HL-60/S4 (cell line): ENCODE measurements around the gene U2AF2.

Experiments used
- in situ Hi-C: fragments of 300-500 bp; cut with MboI; formaldehyde crosslinking; loops from 2 replicates; pipeline ENCODE4 v1.14.3; 2022; ENCODE audit warnings: low sequenced_read_pairs

Gene U2AF2

DNA sequence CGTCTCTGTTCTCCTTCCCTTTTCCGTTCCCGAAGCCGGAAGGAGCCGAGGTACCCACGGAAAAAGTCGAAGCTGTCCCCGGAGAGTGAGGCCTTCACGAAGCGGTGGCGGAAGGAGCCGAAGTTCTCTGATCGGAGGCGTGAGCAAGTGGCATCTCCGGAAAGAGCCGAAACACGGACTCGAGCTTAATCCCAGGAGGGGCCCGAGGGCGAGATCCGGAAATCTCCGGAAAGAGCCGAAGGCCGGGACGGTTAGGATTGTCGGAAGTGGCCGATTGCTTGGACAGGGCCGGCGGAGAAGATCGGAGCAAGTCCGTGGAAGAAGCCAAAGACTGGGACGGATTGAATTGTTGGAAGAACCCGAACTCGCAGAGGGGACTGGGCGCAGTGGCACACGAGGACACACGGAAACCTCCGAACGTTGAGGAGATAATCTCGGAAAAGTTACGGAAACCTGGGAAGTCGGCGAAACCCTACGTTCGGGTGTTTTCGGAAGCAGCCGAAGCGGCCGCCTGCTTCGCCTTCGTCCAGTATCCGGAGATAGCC is 440 bp upstream of the U2AF2 start:
- in situ Hi-C loops = no loop called here

DNA sequence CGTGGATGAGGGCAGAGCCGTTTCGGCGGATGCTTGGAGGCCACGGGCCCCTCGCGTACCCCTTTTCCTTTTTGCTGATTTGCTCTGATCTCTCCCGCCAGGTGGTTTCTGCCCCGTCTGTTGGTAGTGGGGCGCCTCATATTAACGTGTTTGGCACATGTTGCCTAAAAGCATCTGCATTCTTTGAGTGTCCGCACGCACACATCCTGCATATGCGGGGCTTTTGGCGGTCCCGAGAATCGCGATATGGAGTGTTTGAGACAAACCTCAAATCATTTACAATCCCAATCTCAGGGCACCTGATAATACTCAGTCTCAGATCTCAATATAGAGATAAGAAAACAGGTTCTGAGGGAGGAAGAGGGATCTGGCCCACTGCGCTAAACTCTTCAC is 809 bp downstream of the U2AF2 start:
- in situ Hi-C loops = no loop called here

DNA sequence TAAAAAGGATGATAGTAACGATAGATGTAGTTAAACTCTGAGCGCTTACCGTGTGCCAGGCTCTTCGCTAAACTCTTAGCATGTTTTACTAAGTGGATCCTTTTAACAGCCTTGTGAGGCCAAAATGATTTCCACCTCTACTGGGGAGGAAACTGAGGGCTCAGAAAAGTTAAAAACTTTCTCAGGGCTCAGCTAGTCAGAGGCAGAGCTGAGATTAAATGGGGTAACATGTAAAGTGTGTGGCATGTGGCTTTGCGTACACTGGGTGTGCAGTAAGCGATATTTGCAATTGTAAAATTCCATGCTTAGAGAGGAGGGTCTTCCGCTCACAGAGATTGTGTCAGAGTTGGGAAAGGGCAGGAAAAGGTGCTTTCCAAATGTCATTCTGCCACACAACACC is 1.7 kb downstream of the U2AF2 start:
- in situ Hi-C loops = no loop called here

DNA sequence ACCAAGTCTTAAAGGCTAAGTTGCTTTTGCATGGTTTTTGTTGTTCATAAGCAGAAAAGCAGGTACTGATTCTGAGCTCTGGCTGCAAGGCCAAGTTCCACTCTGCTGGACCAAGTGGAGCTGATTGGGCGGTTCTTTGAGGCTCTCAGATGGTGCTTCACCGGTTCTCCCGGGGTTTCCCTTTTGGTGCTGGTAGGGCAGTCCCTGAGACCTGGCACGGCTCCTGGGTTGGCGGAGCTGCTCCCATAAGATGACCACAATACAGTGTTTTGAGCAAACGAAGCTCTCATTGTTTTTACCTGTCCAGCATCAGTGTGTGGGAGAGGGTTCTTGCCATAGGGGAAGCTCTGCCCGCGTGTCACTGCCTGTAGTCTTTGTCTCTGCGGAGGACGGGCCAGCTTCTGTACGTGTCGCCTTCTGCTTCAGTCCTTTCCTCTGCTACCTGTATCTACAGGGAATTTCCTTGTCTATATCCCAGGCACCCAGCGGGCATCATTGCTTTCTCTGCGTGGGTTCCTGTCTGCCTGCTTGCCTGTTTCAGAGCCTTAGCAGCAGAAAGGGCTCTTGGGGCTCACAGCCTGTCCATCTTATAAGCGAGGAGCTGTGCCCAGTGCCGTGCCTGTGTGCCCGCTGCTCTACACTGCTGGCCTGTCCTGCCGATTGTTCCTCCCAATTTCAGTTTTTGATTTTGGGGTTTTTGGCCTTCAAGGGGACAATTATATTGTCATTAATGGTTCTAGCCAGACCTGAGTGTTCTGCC is 2.3 kb downstream of the U2AF2 start:
- in situ Hi-C loops = no loop called here

DNA sequence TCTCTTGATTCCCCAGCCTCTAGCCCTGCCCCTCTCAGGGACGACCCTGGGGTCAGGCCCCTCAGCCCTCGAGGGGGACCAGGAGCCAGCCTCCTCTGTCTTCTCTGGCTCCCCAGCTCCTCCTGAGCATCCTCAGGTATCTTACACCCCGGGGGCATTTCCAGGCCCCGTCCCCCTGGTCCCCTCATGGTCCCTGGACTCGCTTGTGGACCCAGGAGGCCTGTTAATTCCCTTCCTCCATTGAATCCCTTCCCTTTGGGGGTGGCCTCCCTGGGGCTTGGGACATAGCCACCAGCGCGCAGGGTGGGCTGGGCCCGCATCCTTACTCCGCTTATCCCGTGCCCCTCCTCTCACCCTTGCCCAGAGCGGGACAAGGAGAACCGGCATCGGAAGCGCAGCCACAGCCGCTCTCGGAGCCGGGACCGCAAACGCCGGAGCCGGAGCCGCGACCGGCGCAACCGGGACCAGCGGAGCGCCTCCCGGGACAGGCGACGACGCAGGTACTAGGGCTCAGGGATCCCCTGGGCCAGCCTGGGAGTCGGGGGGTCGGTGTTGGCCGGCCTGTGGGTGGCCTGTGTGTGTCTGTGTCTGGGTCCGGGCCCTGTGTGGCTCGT is 4.1 kb downstream of the U2AF2 start:
- in situ Hi-C loops = no loop called here

DNA sequence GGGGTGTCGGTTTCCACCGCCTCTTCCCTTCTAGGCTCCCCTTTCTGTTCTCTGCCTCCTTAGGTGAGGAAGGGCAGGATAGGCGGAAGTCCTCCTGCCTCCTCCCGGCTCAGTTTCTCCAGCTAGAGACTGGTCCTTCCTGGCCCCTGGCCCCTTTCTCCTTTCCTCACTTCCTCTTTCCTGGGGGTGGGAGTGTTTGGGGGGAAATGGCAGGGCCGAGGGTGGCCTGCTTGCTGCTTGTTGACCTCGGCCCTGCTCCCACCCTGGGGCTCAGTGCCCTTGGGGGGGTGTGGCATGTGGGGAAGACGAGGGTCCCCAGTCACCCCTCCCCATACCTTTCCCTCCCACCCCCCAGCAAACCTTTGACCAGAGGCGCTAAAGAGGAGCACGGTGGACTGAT is 5.0 kb downstream of the U2AF2 start:
- in situ Hi-C loops = no loop called here

DNA sequence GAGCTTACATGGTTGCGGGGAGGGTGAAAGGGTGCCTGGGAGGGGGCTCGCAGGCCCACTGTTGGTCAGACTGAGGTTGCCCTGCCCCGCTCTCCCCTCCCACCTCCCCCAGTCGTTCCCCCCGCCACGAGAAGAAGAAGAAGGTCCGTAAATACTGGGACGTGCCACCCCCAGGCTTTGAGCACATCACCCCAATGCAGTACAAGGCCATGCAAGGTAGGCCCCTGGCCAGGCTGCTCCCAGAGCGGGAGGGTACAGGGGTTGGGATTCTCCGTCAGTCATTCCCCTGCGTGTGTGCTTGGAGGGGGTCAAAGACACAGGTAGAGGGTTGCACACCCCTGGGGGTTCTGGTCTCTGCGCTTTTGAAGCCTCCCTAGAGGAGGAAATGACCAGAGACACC is 5.6 kb downstream of the U2AF2 start:
- in situ Hi-C loops = no loop called here

DNA sequence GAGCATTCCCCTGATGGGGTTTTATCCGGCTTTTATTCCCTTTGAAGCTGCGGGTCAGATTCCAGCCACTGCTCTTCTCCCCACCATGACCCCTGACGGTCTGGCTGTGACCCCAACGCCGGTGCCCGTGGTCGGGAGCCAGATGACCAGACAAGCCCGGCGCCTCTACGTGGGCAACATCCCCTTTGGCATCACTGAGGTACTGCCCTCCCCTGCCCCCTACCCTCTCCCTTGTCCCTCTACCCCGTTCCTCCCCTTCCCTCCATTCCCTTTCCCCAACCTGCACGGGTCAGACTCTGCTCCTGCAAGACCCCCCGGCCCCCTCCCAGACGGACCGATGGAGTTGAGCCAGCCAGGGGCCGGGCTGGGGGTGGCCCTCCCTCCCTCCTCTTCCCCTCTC is 6.2 kb downstream of the U2AF2 start:
- in situ Hi-C loops = no loop called here

DNA sequence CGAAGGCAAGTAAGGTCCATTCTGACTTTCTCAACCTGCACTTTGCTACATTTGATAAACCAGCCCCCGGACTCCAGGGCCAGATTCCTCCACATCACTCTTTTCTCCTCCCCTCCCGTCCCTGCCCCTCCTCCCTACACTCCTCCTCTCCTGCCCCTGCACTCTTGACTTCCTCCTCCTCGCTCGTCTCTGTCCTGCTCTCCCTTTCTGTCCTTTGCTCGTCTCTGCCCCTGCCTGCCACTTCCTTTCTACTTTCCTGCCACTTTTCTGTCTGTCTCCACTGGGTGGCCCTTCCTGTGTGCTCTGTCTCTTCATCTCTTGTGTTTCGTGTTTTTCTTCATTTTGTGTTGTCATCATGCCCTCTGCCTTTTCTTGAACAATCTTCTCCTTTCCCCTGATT is 7.0 kb downstream of the U2AF2 start:
- in situ Hi-C loops = no loop called here

DNA sequence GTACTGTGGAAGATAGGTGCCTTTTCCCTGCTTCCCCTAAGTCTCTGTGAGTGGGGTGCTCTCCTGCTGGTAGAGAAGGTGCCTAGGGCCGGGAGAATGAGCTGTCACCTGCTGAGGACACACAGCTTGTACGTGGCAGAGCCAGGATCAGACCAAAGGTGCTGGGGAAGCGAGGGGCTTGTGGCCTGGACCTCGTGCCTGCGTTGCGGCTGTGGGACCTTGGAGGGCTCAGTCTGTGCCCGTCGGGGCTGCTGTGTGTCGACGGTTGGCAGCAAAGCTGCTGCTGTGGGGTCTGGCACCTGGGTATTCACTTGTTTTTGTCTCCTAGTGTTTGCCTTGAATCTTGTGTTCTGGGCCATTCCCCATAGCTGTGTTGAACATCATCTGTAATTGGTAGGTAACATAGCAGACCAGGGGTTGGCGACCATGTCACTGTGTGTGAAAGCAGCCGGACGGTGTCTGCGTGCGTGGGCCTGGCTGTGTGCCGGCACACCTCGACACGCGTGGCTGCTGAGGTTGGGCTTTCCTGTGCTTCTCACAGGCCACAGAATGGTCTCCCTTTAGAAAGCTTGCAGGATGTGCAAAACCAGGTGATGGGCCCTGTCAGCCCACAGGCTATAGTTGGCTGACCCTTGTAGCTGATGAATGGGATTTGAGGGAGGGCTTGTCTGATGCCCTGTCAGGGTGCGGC is 9.2 kb downstream of the U2AF2 start:
- in situ Hi-C loops = no loop called here

DNA sequence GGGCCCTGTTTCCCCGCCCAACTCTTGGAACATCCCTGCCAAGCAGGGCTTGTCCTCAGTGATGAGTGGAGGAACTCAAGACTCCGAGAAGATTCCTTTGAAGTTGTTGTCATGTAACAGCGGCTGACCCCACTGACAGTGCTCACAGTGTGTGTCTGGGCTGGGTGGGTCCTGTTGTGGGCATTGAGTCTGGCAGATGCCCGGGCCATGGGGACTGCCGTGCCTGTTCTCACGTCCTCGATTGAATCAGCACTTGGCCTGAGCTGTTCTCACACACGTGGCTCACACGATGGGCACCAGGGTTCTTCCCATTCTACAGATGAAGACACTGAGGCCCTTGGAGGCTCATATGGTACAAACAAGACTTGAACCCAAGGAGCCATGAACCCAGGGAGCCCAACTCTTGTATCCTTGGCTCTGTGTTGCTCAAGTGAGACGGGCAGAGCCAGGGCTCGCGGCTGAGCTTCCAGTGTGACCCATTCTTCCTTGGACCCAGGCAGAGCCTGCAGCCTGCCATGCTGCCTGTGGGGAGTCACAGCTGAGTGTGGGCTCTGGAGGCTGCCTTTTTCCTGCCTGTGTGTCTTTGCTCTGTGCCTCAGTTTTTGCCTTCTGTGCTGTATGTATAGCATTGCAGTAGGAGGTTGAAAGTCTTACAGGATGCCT is 11.6 kb downstream of the U2AF2 start:
- in situ Hi-C loops = no loop called here

DNA sequence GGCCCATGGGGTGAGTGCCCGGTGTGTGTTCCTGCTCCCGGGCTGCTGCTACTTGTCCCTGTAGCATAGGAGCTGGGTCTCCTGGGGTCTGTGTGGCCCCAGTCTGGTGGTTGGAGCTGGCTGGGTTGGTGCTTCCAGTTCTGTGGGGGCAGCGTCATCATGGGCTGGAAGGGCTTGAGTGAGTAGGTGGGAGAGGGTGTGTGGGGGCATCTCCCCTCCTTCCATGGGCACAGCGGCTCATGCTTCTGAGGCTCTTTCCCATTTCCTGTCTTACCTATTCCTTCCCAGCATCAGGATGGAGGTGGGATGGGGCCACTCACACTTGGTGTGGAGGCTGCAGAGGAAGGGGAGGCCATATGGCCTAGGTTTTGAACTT is 12.2 kb downstream of the U2AF2 start:
- in situ Hi-C loops = no loop called here

DNA sequence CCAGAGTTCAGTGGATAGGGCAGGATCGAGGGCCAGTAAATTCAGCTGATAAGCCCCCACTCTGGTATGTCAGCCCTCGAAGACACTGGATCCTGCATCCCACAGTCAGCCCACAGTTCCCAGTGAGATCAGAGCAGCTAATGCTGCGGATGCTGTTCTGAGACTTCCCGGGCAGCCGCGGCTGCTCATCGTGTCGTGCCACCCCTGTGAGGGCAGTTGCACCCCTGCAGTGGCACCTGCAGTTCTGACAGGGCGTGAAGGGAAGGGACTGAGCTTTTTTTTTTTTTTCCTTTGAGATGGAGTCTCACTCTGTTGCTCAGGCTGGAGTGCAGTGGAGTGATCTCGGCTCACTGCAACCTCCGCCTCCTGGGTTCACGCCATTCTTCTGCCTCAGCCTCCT is 12.7 kb downstream of the U2AF2 start:
- in situ Hi-C loops = no loop called here

DNA sequence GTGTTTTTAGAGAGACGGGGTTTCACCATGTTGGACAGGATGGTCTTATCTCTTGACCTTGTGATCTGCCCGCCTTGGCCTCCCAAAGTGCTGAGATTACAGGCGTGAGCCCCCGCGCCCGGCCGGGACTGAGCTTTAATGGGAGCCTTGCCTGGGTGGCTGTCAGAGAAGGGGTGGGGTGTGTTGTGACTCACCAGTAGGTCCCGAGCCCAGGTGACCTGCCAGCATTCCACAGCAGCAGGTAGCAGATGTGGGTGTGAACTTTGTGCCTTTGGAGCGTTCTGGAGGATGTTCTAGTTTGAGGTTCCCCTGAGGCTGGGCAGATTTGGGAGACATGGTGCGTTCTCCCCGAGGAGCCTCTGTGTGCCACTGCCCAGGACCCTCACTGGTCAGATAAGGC is 13.1 kb downstream of the U2AF2 start:
- in situ Hi-C loops = no loop called here

DNA sequence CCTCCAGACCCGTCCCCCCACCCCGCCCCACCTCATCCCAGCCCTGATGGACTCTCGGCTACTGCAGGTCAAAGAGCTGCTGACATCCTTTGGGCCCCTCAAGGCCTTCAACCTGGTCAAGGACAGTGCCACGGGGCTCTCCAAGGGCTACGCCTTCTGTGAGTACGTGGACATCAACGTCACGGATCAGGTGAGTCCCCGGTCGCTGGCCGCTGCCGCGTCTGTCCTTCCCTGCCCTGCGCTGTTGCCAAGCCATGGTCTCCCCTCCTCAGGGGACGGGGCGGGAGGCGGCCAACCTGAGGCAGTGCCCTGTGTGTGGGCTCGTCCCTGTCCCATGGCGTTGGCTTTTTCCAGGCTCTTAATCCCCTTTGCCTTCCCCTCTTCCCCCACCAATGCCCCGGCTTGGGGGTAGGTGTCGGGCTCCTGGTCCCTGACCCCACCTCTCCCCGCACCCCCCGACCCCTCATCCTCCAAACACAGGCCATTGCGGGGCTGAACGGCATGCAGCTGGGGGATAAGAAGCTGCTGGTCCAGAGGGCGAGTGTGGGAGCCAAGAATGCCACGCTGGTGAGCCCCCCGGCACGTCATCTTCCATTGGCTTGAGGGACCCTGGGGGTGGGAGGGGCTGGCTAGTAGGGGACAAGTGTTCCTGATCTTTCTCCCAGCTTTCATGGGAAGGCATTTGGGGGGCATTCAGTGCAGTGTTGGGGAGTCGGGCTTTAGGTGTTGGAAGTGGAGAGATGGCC is 13.9 kb downstream of the U2AF2 start:
- in situ Hi-C loops = no loop called here

DNA sequence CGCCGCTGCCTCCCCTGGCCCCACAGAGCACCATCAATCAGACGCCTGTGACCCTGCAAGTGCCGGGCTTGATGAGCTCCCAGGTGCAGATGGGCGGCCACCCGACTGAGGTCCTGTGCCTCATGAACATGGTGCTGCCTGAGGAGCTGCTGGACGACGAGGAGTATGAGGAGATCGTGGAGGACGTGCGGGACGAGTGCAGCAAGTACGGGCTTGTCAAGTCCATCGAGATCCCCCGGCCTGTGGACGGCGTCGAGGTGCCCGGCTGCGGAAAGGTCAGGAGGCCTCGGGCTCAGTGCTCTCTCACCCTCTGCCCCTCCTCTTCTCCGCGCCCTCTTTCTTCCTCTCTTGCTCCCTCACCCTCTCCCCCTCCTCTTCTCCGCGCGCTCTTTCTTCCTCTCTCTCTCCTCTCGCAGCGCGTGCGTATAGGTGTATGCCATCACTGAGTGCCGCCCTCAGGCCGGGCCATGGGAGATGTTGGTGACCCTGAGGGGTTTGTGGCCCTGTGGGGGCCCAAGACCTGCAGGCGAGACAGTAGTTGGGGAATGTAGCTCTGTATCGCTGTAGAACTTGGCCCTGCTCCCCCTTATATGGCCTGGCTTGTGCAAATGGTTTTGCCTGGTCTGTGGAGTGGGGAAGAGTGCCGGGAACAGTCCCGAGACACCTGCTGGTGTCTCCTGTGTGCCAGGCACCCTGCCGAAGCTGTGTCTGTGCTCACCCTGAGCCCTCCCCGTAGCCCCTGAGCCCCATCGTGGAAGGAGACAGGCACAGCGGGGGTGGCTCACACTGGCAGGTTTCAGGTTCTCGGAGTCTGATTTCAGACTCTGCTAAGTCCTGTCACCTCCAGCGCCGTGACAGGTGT is 14.8 kb downstream of the U2AF2 start:
- in situ Hi-C loops = no loop called here

DNA sequence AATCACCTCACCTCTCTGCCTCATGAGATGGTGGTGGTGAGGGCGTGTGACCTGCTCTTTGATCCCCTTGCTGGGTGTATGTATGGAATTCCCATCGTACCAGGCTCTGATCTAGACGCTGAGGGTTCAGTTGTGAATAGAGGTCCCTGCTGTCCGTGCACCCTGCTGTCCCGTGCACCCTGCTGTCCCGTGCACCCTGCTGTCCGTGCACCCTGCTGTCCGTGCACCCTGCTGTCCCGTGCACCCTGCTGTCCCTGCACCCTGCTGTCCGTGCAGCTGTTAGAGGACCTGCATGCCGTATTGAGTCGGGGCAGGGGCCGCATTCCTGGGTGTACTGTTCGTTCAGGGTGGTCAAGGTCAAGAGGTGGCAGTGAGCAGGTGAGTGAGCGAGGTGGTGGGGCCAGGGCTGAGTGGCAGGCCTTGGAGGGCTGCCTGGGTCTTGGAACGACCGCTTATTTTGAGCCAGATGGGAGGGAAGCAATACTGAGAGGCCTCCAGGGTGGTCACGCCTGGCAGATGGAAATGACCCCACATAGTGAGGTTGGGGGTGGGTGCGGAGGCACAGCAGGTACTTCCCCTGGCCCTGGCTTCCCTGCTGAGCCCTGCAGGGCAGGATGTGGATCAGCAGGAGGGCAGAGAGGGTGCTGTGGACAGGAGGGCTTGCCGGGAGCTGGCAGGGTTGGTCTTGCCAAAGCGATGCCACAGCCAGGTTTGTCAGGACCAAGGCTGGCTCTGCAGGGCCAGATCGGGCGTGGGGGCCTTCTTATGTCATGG is 15.6 kb downstream of the U2AF2 start:
- in situ Hi-C loops = no loop called here

DNA sequence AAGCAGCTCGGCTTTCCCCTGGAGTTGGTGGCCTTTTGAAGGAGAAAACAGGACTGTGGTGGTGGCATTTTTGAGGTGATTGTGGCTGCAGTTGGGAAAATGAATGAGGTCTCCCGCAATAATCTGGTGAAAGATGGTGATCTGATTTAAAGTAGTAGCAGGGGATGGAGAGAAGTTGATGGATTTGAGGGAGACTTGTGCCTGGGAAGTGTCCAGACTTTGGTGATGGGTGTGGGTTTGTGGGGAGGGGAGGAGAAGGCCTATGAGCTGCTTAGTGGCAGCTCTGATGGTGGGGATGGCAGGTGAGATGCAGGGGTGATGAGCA is 16.2 kb downstream of the U2AF2 start:
- in situ Hi-C loops = no loop called here

DNA sequence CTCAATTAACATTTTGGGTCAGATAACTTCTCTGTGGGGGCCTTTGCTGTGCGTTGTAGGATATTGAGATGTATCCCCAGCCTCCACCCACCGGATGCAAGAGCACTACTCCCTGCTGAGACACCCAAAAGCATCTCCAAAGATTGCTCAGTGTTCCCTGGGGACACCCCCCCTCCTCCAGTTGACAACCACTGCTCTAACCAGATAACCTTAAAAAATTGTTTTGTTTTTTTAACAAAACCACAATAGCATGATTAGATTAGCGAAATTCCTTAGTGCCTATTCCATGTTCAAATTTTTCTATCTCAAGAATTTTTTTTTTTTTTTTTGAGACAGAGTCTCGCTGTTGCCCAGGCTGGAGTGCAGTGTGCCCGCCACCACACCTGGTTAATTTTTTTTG is 17.6 kb downstream of the U2AF2 start:
- in situ Hi-C loops = no loop called here
